GM23338 (cell line): Measurements from ENCODE around the gene FARSA.

Source experiments
- CREB1 ChIP-seq: fragments of 250-450 bp; sonication (Bioruptor Pico); IDR thresholded peaks from 2 replicates; pipeline ENCODE4 v1.5.0; 2020; ENCODE audit warnings: low read depth, mild to moderate bottlenecking, moderate library complexity
- EZH2 ChIP-seq: fragments of 200-600 bp; sonication (generic); IDR thresholded peaks from one replicate; pipeline ENCODE4 v1.8.0; 2017; ENCODE audit warnings: antibody characterized with exemption, mild to moderate bottlenecking, low read depth; ENCODE audit not compliant: unreplicated experiment
- EZH2phosphoT487 ChIP-seq: fragments of 200-600 bp; sonication (generic); IDR thresholded peaks from one replicate; pipeline ENCODE4 v1.8.1; 2018; ENCODE audit warnings: antibody characterized with exemption; ENCODE audit not compliant: unreplicated experiment
- JUNB ChIP-seq: IDR thresholded peaks from one replicate; pipeline ENCODE4 v1.6.1; 2016; ENCODE audit warnings: antibody characterized with exemption; ENCODE audit not compliant: unreplicated experiment
- POLR2AphosphoS5 ChIP-seq: IDR thresholded peaks from 2 replicates; pipeline ENCODE4 v1.6.1; 2016; ENCODE audit warnings: antibody characterized with exemption, low read depth
- ZNF331 ChIP-seq: fragments of 250-450 bp; sonication (Bioruptor Pico); IDR thresholded peaks from 2 replicates; pipeline ENCODE4 v1.5.0; 2020; ENCODE audit warnings: low read depth, mild to moderate bottlenecking, moderate library complexity
- TF ChIP-seq, protein P1 (sequence below), 2 experiments: fragments of 200-600 bp in 1 of 2; sonication (generic) in 1 of 2; conservative IDR thresholded peaks; 2 replicates each; pipeline versions ENCODE4 v1.5.1 to v1.6.1; 2016 to 2017; ENCODE audit warnings: antibody characterized with exemption in 2 of 2, low read depth in 2 of 2, mild to moderate bottlenecking in 2 of 2, moderate library complexity in 1 of 2
- TF ChIP-seq, protein P2 (sequence below): IDR thresholded peaks from 2 replicates; pipeline ENCODE4 v1.6.1; 2016; ENCODE audit warnings: antibody characterized with exemption
- TF ChIP-seq, protein P3 (sequence below): IDR thresholded peaks from one replicate; pipeline ENCODE4 v1.6.1; 2018; ENCODE audit warnings: antibody characterized with exemption; ENCODE audit not compliant: unreplicated experiment

DNA sequence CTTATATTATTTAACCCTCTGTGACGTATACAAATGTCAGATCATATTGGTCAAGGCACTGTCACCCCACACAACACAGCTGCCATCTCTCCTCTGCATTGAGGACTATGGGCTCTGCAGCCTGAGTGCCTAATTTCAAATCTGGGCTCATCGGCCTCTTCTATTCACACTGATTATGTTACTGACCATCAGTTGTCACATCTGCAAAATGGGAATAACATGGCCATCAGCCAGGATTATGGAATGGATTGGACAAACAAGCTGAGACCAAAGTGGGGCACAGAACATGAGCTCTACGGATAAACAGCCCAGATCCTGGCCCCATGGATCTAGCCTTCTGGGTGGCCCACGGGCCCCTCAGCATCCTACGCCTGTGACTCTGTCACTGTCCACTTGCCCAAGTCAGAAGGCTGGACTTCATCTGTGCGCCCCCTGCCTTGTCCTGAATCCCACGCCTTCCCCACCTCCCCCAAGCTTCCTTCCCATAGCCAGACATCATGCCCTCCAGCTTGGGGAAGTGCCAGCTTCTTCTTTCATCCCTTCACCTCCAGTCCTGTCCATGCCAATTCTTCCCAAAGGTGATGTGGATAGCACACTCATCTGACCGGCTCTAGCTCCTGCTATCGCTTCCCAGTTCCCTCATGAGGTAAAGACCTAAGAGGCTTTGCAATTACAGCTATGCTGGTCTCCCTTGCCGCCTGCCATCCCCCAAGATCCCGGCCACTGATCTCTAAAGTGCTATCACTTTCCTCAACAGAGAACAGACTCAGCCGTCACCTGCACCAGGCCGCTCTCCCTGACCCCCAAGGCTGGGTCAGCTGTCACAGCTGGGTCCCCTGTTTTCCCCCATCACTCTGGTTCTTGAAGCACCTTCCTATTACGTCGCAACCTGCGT lies 872 bp downstream of the FARSA start:
- TF ChIP-seq EZH2phosphoT487 (no peak), ZNF331 (no peak), POLR2AphosphoS5 (no peak), EZH2 (no peak), CREB1 (CRISPR knock-in tag) (no peak), JUNB (no peak)
- TF ChIP-seq, protein P1, sequence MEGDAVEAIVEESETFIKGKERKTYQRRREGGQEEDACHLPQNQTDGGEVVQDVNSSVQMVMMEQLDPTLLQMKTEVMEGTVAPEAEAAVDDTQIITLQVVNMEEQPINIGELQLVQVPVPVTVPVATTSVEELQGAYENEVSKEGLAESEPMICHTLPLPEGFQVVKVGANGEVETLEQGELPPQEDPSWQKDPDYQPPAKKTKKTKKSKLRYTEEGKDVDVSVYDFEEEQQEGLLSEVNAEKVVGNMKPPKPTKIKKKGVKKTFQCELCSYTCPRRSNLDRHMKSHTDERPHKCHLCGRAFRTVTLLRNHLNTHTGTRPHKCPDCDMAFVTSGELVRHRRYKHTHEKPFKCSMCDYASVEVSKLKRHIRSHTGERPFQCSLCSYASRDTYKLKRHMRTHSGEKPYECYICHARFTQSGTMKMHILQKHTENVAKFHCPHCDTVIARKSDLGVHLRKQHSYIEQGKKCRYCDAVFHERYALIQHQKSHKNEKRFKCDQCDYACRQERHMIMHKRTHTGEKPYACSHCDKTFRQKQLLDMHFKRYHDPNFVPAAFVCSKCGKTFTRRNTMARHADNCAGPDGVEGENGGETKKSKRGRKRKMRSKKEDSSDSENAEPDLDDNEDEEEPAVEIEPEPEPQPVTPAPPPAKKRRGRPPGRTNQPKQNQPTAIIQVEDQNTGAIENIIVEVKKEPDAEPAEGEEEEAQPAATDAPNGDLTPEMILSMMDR (conservative IDR thresholded peaks at IDR 0.05; ENCODE audit: low read depth in 2 of 2): no peak
- TF ChIP-seq, protein P2, sequence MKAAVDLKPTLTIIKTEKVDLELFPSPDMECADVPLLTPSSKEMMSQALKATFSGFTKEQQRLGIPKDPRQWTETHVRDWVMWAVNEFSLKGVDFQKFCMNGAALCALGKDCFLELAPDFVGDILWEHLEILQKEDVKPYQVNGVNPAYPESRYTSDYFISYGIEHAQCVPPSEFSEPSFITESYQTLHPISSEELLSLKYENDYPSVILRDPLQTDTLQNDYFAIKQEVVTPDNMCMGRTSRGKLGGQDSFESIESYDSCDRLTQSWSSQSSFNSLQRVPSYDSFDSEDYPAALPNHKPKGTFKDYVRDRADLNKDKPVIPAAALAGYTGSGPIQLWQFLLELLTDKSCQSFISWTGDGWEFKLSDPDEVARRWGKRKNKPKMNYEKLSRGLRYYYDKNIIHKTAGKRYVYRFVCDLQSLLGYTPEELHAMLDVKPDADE: no peak
- TF ChIP-seq, protein P3, sequence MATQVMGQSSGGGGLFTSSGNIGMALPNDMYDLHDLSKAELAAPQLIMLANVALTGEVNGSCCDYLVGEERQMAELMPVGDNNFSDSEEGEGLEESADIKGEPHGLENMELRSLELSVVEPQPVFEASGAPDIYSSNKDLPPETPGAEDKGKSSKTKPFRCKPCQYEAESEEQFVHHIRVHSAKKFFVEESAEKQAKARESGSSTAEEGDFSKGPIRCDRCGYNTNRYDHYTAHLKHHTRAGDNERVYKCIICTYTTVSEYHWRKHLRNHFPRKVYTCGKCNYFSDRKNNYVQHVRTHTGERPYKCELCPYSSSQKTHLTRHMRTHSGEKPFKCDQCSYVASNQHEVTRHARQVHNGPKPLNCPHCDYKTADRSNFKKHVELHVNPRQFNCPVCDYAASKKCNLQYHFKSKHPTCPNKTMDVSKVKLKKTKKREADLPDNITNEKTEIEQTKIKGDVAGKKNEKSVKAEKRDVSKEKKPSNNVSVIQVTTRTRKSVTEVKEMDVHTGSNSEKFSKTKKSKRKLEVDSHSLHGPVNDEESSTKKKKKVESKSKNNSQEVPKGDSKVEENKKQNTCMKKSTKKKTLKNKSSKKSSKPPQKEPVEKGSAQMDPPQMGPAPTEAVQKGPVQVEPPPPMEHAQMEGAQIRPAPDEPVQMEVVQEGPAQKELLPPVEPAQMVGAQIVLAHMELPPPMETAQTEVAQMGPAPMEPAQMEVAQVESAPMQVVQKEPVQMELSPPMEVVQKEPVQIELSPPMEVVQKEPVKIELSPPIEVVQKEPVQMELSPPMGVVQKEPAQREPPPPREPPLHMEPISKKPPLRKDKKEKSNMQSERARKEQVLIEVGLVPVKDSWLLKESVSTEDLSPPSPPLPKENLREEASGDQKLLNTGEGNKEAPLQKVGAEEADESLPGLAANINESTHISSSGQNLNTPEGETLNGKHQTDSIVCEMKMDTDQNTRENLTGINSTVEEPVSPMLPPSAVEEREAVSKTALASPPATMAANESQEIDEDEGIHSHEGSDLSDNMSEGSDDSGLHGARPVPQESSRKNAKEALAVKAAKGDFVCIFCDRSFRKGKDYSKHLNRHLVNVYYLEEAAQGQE: no peak
